ENCODE measurements around the gene ASXL2.
"Not testable (repeated sequence)": the region's sequence is repeated elsewhere in the genome, so short reads cannot be mapped to it uniquely, and the experiment has no call there.

ASXL2 gene

GRCh38 chr2:25728559-25728958, 149.7 kb downstream of the ASXL2 start:
- DNase-seq: no peak

GRCh38 chr2:25726522-25726921, 151.8 kb downstream of the ASXL2 start:
- no peak for DNase-seq

- no peak for DNase-seq
Observed at GRCh38 chr2:25725877-25726276, 152.4 kb downstream of the ASXL2 start.

GRCh38 chr2:25724756-25725155, 153.5 kb downstream of the ASXL2 start:
- DNase-seq: no peak

- no peak for DNase-seq
Observed at GRCh38 chr2:25722224-25722623, 156.1 kb downstream of the ASXL2 start.

- no peak for DNase-seq
Observed at GRCh38 chr2:25720575-25720974, 157.7 kb downstream of the ASXL2 start.

- no peak for DNase-seq
Observed at GRCh38 chr2:25714740-25715139, 163.5 kb downstream of the ASXL2 start.

GRCh38 chr2:25712455-25712854, 165.8 kb downstream of the ASXL2 start:
- no peak for DNase-seq

GRCh38 chr2:25711675-25712354, 166.5 kb downstream of the ASXL2 start:
- DNase-seq: no peak

GRCh38 chr2:25710750-25711149, 167.5 kb downstream of the ASXL2 start:
- DNase-seq: no peak

GRCh38 chr2:25709349-25709748, 168.9 kb downstream of the ASXL2 start:
- no peak for DNase-seq

GRCh38 chr2:25707927-25708590, 170.2 kb downstream of the ASXL2 start:
- DNase-seq: no peak

GRCh38 chr2:25705575-25705974, 172.7 kb downstream of the ASXL2 start:
- not testable (repeated sequence) for DNase-seq

- no peak for DNase-seq
Observed at GRCh38 chr2:25701801-25702200, 176.5 kb downstream of the ASXL2 start.

GRCh38 chr2:25700221-25700660, 178.0 kb downstream of the ASXL2 start:
- DNase-seq: no peak

- DNase-seq: no peak
Observed at GRCh38 chr2:25699216-25699615, 179.1 kb downstream of the ASXL2 start.

GRCh38 chr2:25698752-25699151, 179.5 kb downstream of the ASXL2 start:
- no peak for DNase-seq

- no peak for DNase-seq
Observed at GRCh38 chr2:25697559-25698341, 180.5 kb downstream of the ASXL2 start.

- no peak for DNase-seq
Observed at GRCh38 chr2:25692737-25693445, 185.4 kb downstream of the ASXL2 start.

- no peak for DNase-seq
Observed at GRCh38 chr2:25692143-25692542, 186.1 kb downstream of the ASXL2 start.

GRCh38 chr2:25690058-25690457, 188.2 kb downstream of the ASXL2 start:
- no peak for DNase-seq

GRCh38 chr2:25688236-25688635, 190.1 kb downstream of the ASXL2 start:
- DNase-seq: no peak

GRCh38 chr2:25685741-25686140, 192.5 kb downstream of the ASXL2 start:
- no peak for DNase-seq
